Activated CD4-positive, alpha-beta T cell treated with anti-CD3 and anti-CD28 coated beads, Interleukin-2, Interleukin-6, amounts not matched to agents 100 ng/mL and 50 ng/mL, durations not matched to agents 16 hours and 8 hours (primary cell): Measurements from ENCODE around the gene BLNK.
A peak's percentile ranks its signal among the peaks of the same experiment; 100 is the strongest.

Experiments used
- DNase-seq: peaks from one replicate; pipeline ENCODE4 v3.0.0-alpha.2; 2020

Gene BLNK

GRCh38 chr10:96260014-96260413, 11.4 kb downstream of the BLNK start:
- no peak for DNase-seq

- no peak for DNase-seq
Measured at GRCh38 chr10:96259150-96259549, 12.2 kb downstream of the BLNK start.

DNA sequence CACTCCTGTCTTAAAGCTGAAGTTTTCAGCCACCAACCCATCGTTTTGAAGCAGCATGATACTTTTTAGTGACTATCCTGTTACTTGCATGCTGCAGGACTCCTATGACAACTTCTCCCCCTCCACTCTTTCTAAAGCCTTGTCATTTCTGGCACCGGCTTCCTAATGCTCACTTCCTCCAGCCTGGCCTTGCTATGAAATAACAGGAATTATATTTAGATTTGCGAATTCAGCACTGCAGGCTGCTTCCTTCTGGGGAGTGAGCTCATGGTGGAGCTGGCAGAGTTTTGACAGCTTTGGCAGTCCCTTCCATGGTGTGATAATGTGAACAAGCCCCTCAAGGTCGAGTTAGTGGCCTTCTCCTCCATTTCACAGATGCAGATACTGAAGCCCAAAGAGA, 13.4 kb downstream of the BLNK start:
- DNase-seq = no peak

- no peak for DNase-seq
Measured at GRCh38 chr10:96255549-96256333, 15.6 kb downstream of the BLNK start.

DNA sequence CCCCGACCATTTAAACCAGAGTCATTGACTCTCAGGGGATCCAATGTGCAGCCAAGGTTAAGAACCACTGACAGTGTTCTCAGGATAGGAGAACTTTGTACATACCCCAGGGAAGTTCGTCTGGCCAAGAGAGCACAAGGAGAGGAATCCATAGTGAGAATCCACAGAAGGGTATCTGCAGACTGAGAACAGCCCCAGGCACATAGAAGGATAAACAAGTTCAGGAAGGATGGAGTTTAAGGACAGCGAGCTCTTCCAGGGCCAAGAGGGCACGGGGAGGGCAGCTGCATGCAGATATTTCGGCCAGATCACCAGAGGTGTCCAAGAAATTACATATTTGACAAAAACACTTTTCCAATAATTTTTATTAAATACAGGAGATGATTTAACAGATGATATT, 16.4 kb downstream of the BLNK start:
- no peak for DNase-seq

DNA sequence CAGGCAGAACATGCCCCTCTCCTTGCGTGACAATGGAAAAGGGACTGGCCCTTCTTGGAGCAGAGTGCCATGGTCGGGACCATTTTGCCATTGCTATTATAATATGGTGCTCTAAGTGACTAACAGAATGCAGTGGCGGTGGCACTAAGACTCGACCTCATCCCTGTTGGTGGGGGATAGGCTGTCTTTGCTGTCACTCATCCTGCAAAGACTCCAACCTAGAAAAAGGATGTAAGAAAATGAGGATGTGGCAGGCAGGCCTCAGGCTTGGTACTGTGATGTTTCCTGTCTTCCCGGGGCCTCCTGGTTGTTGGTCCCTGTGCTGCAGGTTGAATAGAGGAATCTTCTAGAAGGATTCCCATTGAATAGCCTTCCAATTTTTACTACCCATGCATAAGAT, 18.6 kb downstream of the BLNK start:
- DNase-seq = no peak

DNA sequence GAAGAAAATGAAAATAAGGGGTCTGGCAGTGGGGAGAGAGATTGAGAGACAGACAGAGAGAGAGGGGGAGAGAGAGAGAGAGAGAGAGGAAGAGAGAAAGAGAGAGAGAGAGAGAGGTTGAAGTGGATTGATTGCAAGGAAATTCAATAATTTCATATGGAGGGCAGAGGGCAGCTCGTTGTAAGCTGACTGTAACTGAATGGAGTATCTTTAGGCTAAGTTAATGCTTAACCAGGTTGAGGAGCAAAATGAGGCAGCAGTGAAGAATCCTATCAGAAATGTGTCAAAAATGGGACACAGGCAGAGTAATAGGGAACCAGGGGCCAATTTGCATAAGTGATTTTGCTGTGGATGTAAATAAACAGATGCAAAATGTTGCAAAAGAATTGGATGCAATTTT, 21.0 kb downstream of the BLNK start:
- DNase-seq = no peak

- no peak for DNase-seq
Measured at GRCh38 chr10:96249264-96249663, 22.1 kb downstream of the BLNK start.

DNA sequence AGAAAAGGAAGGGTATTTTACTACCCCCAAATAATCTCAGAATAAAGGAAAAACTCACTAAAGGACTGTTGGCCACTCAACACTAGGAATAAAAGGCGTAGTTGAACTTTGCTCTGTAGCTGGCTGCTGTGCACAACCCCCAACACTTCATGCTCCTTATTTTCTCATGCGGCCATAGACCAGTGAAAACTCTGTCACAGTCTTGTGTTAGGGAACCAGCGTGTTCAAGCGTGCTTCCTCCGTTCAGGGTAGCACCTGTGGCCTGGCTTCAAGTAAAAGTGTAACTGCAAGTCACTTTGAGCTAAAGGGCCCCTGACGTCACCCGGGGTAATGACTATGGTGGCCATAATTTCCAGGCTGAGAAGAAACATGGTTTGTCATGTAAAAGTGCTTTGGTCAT, 27.0 kb downstream of the BLNK start:
- no peak for DNase-seq

GRCh38 chr10:96243296-96243695, 28.1 kb downstream of the BLNK start:
- no peak for DNase-seq

DNA sequence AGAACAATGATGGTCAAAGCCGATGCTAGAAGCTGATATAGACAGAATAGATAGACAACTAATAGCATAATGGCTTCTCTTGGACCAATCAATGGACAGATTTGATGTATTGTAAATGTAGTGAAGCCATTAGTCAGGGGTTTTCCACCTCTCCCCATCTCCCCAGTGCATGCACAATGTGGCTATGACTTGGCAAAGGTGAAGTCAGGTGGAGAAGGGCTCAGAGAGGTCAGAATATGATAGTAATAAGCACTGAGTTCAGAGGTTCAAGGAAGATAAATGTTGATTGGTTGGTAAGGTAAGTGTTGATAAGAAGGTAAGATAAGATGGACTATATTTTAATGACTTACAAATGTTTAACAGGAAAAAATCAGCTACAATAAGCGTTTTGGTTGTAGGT, 28.5 kb downstream of the BLNK start:
- DNase-seq = no peak

DNA sequence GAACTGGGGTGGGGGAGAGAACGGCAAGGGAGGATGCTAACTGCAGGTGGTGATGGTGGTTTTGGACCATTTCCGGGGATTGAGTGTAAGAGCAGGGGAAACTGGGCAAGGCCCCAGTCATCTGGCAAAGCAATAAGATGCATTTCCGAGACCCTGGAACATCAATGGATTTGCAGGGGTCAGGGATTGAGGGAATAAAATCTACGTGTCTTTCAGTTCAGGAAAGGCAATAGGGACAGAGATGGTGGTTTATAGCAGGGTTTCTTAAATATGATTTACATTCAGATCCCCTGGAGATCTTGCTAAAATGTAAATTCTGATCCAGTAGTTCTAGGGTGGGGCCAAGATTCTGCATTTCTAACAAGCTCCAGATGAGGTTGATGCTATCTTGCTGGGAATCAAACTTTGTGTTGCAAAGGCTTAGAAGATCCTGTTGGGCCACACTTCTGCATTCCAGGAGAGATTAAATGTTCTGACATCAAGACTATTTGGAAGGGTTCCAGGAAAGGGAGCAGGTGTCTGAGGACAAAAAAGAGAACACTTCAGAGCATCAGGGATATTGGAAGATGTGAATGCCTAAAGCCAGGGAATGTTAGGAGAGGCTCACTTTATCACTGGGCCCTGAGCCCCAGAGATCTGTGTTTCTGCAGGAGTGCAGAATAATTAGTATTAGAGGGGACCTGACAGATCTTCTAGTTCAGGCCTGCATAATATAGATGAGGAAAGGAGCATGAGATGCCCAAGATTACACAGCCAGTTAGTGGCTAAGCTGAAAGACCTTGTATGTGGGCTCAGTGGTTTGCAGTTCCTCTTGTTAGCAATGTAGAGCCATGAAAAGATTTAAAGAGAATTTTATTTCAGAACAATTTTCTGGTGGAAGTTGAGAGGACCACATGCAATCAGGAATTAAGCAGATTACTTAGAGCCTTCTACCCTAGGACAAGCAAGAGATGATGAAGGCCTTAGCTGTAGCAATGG, 32.4 kb downstream of the BLNK start:
- no peak for DNase-seq

- DNase-seq = no peak
Measured at GRCh38 chr10:96236876-96237275, 34.5 kb downstream of the BLNK start.

- DNase-seq = no peak
Measured at GRCh38 chr10:96236090-96236478, 35.3 kb downstream of the BLNK start.

GRCh38 chr10:96235326-96236089, 35.9 kb downstream of the BLNK start:
- no peak for DNase-seq

- DNase-seq = no peak
Measured at GRCh38 chr10:96233959-96234358, 37.4 kb downstream of the BLNK start.

DNA sequence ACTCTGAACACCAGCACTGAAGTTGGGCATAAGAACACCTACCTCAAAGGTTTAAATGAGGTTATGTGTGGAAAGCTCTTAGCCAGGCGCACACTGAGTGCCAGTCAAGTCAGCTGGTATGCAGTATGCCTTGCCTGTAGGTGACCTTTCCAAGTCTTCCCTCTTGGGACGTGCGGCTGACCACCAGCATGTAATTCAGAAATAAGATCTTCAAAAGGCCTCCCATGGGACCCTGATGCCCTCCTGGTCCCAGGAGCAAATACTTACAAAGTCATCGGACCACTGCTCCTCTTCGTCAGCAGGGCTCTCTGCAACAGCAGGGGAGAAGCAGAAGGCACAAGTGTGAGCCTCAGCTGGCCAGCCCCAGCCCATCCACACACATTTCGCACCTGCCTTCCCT, 40.8 kb downstream of the BLNK start:
- no peak for DNase-seq

DNA sequence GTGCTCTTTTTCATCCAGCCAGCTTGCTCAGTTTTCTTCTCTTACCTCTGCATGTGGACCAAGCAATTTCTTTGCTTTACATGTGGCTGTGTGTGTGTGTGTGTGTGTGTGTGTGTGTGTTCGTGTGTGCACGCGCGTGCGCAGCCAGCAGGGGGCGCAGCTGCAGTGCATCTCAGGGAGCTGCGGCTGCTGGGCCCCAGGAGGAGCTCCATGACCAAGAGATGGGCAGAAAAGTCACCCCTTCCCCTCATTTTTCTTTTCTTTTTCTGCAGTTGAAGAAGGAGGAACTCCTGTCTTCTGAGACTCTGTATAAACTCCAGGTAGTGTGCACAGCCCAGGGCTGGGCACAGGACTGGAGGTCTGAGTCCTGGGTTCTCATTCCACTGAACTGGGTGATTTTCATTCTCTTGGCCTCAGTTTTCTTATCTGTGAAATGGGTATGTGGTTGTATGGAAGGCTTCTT, 41.8 kb downstream of the BLNK start:
- peak; percentile 81 for DNase-seq

GRCh38 chr10:96228408-96228994, 42.9 kb downstream of the BLNK start:
- DNase-seq = no peak

DNA sequence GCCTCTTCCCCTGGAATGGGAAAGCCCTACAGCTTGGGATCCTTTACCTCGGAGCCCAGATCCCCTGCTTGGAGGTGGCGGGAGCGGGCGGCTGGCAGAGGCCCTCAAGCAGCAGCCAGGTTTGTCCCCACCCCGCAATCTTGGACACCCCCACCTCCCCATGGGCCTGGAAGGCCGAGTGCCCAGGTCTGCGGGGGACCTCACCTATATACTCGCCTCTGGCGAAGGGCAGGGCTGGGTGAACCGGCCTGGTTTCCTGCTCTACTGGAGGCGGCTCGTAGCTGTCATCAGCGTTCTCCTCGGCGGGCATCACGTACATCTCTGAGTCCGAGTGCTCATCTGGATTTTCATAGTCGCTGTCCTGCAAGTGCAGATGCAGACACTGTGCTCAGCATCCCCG, 44.2 kb downstream of the BLNK start:
- DNase-seq = no peak

DNA sequence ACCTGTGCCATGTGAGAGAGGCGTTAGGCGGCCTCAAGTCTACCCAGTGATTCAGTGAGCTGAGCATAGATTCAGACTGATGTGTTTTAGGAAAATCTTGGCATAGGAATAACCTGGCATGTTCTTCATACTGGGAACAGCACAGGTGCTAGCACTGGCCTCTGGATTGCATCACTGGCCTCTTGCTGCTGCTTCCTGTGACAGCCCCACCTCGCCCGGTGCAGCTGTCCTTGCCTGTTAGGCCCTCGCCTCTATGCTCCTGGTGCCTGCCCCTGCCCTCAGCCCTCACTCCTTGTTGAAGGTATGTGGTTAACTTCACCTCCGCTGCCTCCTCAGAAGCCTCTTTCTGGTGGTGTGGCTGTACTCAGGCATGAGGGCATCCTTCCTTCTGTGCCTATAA, 46.2 kb downstream of the BLNK start:
- no peak for DNase-seq

DNA sequence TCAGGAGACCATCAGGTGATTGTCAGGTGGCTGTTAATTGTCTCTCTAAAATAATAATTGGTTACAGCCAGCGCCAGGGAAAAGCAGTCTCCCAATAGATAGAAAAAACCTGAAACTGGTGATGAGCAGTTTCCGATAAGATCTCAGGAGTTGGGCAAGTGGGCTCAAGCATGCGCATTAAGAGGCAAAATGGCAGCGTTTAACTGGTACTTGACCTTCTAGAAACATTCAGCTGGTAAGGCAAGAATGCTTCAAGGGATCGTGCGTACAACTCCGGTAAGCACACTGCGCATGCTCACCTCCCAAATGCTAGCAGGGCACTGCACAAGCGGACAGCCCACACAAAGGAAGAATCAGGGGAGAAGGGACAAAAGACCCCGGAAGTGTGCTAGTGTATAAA, 48.5 kb downstream of the BLNK start:
- no peak for DNase-seq

GRCh38 chr10:96222441-96222840, 48.9 kb downstream of the BLNK start:
- DNase-seq = no peak
